Heart right ventricle (tissue), 16 donors: Measurements from ENCODE around the gene FAM83G. TPM values are rescaled to one million over a fixed set of nuclear protein-coding genes. Genes with fewer than 3 reads are reported as not detected.
A peak's percentile ranks its signal among the peaks of the same experiment; 100 is the strongest.

Source experiments
- ATAC-seq, 8 donors: fragments of 200-7000 bp; cut with Tn5 transposase; one replicate each; pipeline ENCODE4 v1.9.1; 2020; ENCODE audit warnings: mild to moderate bottlenecking in 8 of 8, moderate library complexity in 8 of 8, moderate number of reproducible peaks in 1 of 8
- DNase-seq, 2 donors: peaks; one replicate each; pipeline ENCODE4 v3.0.0-alpha.2; 2020
- H3K27ac ChIP-seq, 10 donors: fragments of 200-600 bp; sonication (generic) in 2 of 10; one replicate each; pipeline versions ENCODE4 v1.5.0 to v1.8.0; 2020 to 2022; ENCODE audit warnings: mild to moderate bottlenecking in 3 of 10
- H3K27me3 ChIP-seq, 7 donors: fragments of 200-600 bp; one replicate each; pipeline ENCODE4 v1.8.0; 2021 to 2022; ENCODE audit warnings: mild to moderate bottlenecking in 2 of 7
- H3K36me3 ChIP-seq, 9 donors: fragments of 200-600 bp; sonication (generic) in 1 of 9; one replicate each; pipeline versions ENCODE4 v1.5.0 to v1.8.0; 2020 to 2022; ENCODE audit warnings: mild to moderate bottlenecking in 2 of 9
- H3K4me1 ChIP-seq, 9 donors: fragments of 200-600 bp; sonication (generic) in 1 of 9; one replicate each; pipeline versions ENCODE4 v1.5.0 to v1.8.0; 2020 to 2022; ENCODE audit warnings: mild to moderate bottlenecking in 4 of 9
- H3K4me3 ChIP-seq, 10 donors: fragments of 200-600 bp; sonication (generic) in 2 of 10; one replicate each; pipeline versions ENCODE4 v1.5.0 to v1.8.0; 2020 to 2022; ENCODE audit warnings: mild to moderate bottlenecking in 7 of 10, moderate library complexity in 2 of 10
- H3K9me3 ChIP-seq, 11 donors: fragments of 200-600 bp in 10 of 11; sonication (generic) in 2 of 11; one replicate each; pipeline versions ENCODE4 v1.5.0 to v1.8.0; 2013 to 2022; ENCODE audit warnings: mild to moderate bottlenecking in 2 of 11, control low read depth in 1 of 11, moderate library complexity in 1 of 11
- WGBS, 2 donors: extraction: QIAGEN DNeasy Blood & Tissue Kit; methylation state at CpG; one replicate each; pipeline ENCODE4 v1.1.7; 2013; ENCODE audit warnings: inconsistent platforms in 1 of 2; 5-methylcytosine and 5-hydroxymethylcytosine counted together
- intact Hi-C, 10 donors: fragments of 100-400 bp; cut with DNase I; formaldehyde crosslinking; loops; one replicate each; pipeline versions ENCODE4 v1.11.1 to v1.14.2; 2022
- polyA plus RNA-seq, 2 donors: library from polyadenylated mRNA; stranded (reverse); fragments of 200-250 nt; gene quantifications; one replicate each; pipeline ENCODE4 v1.2.3, GENCODE V29; 2013
- total RNA-seq, 10 donors: library from RNA; stranded (reverse); fragmentation: NEBNext Ultra II Directional in 3 of 10; extraction: Animal tissue kit (Norgen Biotek cat#: 25700) in 3 of 10; gene quantifications; one replicate each; pipeline versions ENCODE4 v1.2.1 to v1.2.4, GENCODE V29; 2021 to 2023
- TF ChIP-seq, protein P1 (sequence below), 9 donors: fragments of 200-600 bp; sonication (generic) in 2 of 9; IDR thresholded peaks; one replicate each; pipeline versions ENCODE4 v1.5.0 to v1.8.0; 2021 to 2022; ENCODE audit warnings: antibody characterized with exemption in 9 of 9, mild to moderate bottlenecking in 5 of 9, moderate library complexity in 1 of 9
- donor health status: Arrhythmogenic right ventricular cardiomyopathy.
- donor health status: ischemic (EF 13 %, LVEDD 7.1; RV severe dilation, severe dysfunction).
- donor health status: healthy with polysubstance abuse.
- donor health status: DM: no; HTN: yes; CAD: no.
- donor health status: DM: no; HTN: no; CAD: no.
- donor health status: ischemic (EF 25% LVEDD 6.9; RV normal size, moderate dysfunction).
- donor health status: ischemic (EF 25% LVEDD 5.7; RV mildly dilated, moderate dysfunction).
- donor health status: healthy.
- donor health status: DM: yes; HTN: yes; CAD: no.
- donor health status: Ischemic cardiomyopathy.
- donor health status: ischemic (EF 35%, LVEDD 5.7; RV mildly dilated, moderate dysfunction).
- donor health status: nonischemic (EF 11% LVEDD 7.7; RV severe dilation, severe dysfunction).
- donor health status: DM: yes; HTN: yes; CAD: no.
- donor health status: PGD.
- donor health status: ischemic (EF 29% LVEDD 5.4; RV normal size, mild dysfunction).
- donor health status: nonischemic (EF 23%, LVEDD 6.1; RV moderate dilation, normal function).

The FAM83G gene
- total and polyA plus RNA-seq, 12 donors = 0.96 to 5.5 (median 1.7) TPM

DNA sequence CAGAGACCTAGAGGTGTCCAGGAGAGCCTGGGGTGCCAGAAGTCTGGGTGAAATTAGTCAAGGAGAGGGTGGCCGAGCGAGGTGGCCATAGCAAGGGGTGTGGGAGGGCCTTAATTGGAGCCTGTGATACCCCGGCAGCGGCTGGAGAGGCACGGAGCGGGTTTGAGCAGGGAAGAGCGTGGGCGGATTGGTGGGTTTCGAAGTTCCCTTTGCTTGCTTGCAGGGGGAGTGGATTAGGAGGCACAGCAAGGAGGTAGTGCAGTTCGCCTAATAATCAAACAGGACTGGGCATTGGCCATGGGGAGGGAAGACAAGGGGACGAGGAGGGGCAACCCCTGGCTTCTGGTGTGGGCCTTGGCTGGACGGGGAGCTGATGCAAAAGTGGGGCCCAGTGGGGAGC, 5.4 kb upstream of the FAM83G start:
- Histone ChIP-seq H3K4me1 (peaks cover 0 to 2% (median 0%) of the 10 kb centered on the region in 9 donors), H3K27me3 (no peaks in the 10 kb centered on the region), H3K36me3 (no peaks in the 10 kb centered on the region), H3K4me3 (no peak overlapping the region), H3K27ac (no peak overlapping the region), H3K9me3 (peaks cover 0 to 12% (median 0%) of the 10 kb centered on the region in 11 donors)
- no peak for ATAC-seq
- intact Hi-C loops = no loop called here
- TF ChIP-seq, protein P1, sequence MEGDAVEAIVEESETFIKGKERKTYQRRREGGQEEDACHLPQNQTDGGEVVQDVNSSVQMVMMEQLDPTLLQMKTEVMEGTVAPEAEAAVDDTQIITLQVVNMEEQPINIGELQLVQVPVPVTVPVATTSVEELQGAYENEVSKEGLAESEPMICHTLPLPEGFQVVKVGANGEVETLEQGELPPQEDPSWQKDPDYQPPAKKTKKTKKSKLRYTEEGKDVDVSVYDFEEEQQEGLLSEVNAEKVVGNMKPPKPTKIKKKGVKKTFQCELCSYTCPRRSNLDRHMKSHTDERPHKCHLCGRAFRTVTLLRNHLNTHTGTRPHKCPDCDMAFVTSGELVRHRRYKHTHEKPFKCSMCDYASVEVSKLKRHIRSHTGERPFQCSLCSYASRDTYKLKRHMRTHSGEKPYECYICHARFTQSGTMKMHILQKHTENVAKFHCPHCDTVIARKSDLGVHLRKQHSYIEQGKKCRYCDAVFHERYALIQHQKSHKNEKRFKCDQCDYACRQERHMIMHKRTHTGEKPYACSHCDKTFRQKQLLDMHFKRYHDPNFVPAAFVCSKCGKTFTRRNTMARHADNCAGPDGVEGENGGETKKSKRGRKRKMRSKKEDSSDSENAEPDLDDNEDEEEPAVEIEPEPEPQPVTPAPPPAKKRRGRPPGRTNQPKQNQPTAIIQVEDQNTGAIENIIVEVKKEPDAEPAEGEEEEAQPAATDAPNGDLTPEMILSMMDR (IDR thresholded peaks at IDR 0.05) = no peak
- 92 to 95% methylated on average over 12 of the region's 12 CpGs for WGBS, 2 donors
- DNase-seq = no peak

DNA sequence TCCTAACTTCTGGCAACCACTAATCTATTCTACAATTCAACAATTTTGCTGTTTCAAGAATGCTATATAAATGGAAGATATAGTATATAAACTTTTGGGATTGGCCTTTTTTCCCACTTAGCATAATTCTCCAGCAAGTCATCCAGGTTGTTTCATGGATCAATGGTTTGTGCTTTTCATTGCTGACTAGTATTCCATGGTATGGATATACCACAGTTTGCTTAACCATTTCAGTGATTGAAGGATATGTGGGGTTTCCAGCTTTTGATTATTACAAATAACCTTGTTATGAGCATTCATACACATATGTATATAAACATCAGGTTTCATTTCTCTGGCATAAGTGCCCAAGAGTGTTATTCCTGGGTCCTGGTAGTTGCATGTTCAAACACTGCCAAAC, 2.1 kb upstream of the FAM83G start:
- peaks cover 0 to 14% (median 0%) of the 10 kb centered on the region in 7 donors for H3K27me3 ChIP-seq
- H3K36me3 ChIP-seq = no peaks in the 10 kb centered on the region
- H3K27ac ChIP-seq = no peak overlapping the region
- intact Hi-C loops = no loop called here
- peaks cover 0 to 28% (median 10%) of the 10 kb centered on the region in 9 donors for H3K4me1 ChIP-seq
- DNase-seq (no peak), ATAC-seq (no peak)
- TF ChIP-seq, protein P1 (IDR thresholded peaks at IDR 0.05) = no peak
- peaks cover 0 to 12% (median 0%) of the 10 kb centered on the region in 11 donors for H3K9me3 ChIP-seq
- no peak overlapping the region for H3K4me3 ChIP-seq

DNA sequence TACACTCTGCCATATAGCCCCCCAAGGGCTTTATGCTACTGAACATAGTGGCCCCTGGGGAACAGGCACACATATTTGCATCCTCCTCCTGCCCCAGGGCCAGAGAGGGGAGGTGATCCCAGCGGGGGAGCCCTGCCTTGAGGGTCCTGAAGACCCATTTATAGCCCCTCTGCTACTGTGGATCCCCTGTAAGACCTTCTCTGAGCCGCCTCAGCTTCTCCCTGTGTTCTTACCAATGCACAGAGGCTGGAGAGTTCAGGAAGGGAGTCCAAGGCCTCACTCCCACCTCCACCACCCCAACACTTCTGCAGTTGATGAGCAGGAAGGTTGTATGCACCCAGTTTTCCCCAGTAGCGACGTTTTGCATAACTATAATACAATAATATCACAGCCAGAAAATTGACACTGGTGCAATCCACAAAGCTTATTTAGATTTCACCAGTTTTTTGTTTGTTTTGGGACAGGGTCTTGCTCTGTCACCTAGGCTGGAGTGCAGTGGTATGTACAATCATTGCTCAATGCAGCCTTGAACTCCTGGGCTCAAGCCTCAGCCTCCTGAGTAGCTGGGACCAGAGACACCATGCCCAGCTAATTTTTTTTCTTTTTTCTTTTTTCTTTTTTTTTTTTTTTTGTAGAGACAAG, 1.3 kb upstream of the FAM83G start:
- no peaks in the 10 kb centered on the region for H3K36me3 ChIP-seq
- peaks cover 0 to 14% (median 0%) of the 10 kb centered on the region in 7 donors for H3K27me3 ChIP-seq
- TF ChIP-seq, protein P1 (IDR thresholded peaks at IDR 0.05) = no peak
- ATAC-seq (no peak), DNase-seq (peak in 1 of 2 donors; percentile 1)
- H3K27ac ChIP-seq = no peak overlapping the region
- no peak overlapping the region for H3K4me3 ChIP-seq
- intact Hi-C loops = no loop called here
- WGBS, 2 donors = 87 to 92% methylated on average over 4 of the region's 4 CpGs
- H3K4me1 ChIP-seq = peaks cover 0 to 32% (median 10%) of the 10 kb centered on the region in 9 donors
- peaks cover 0 to 12% (median 0%) of the 10 kb centered on the region in 11 donors for H3K9me3 ChIP-seq

DNA sequence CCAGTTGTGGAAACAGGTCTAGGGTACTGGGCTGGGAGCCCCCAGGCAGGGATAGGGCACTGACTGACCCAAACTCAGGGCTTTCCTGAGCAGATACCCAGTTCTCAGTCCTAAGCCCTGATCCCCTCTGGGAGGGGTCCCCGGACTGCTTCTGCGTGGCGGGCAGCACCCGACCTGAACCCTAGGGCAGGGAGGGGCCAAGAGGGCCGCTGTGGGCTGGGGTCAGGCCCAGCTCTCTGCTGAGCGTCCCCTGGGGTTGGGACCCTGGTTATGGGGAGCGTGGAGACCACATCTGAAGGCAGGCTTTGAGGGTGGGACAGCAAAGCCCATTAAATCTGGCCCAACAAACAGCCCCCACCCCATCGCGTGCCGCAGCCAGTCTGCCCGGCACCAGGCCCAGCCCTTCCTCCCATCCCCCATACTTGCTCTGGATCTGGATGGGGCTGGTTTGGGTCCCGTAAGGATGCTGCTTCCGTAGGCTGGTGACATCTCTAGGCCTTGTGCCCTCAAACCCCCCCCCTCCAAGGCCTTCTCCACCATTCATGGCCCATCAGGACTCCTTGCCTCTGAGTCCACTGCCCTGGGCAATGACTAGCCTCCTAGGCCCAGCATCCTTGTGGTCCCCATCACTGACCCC, 691 bp upstream of the FAM83G start:
- Histone ChIP-seq H3K9me3 (peaks cover 0 to 12% (median 0%) of the 10 kb centered on the region in 11 donors), H3K4me3 (peak overlapping the region in 8 of 10 donors; percentile 31 to 62 (median 56)), H3K27ac (peak overlapping the region in 1 of 10 donors; percentile 73), H3K27me3 (peaks cover 0 to 14% (median 0%) of the 10 kb centered on the region in 7 donors), H3K36me3 (no peaks in the 10 kb centered on the region), H3K4me1 (peaks cover 0 to 33% (median 10%) of the 10 kb centered on the region in 9 donors)
- TF ChIP-seq, protein P1 (IDR thresholded peaks at IDR 0.05) = no peak
- ATAC-seq = peak in 3 of 8 donors; percentile 7 to 27 (median 10)
- 83 to 89% methylated on average over 12 to 13 of the region's 13 CpGs for WGBS, 2 donors
- peak in 1 of 2 donors; percentile 3 for DNase-seq
- intact Hi-C loops = no loop called here
